GM21619 (cell line): ENCODE data around the gene CPED1.
"Not testable (repeated sequence)": the region's sequence is repeated elsewhere in the genome, so short reads cannot be mapped to it uniquely, and the experiment has no call there.

Experiments used
- ATAC-seq: cut with Tn5 transposase; IDR thresholded peaks from one replicate; pipeline ENCODE4 v1.9.1; 2021; ENCODE audit not compliant: unreplicated experiment

The CPED1 gene

GRCh38 chr7:121303422-121304101 lies 315.1 kb downstream of the CPED1 start:
- ATAC-seq = no peak

- no peak for ATAC-seq
Observed at GRCh38 chr7:121304102-121304658, 315.7 kb downstream of the CPED1 start.

- ATAC-seq = no peak
Observed at GRCh38 chr7:121305109-121305508, 316.6 kb downstream of the CPED1 start.

- ATAC-seq = no peak
Observed at GRCh38 chr7:121306565-121306964, 318.1 kb downstream of the CPED1 start.

- ATAC-seq = no peak
Observed at GRCh38 chr7:121307021-121307574, 318.6 kb downstream of the CPED1 start.

- no peak for ATAC-seq
Observed at GRCh38 chr7:121313220-121313792, 324.8 kb downstream of the CPED1 start.

GRCh38 chr7:121313793-121314676 lies 325.5 kb downstream of the CPED1 start:
- ATAC-seq = peak; percentile 91

GRCh38 chr7:121315170-121315569 lies 326.7 kb downstream of the CPED1 start:
- ATAC-seq = not testable (repeated sequence)

GRCh38 chr7:121322460-121322859 lies 333.9 kb downstream of the CPED1 start:
- ATAC-seq = no peak

- ATAC-seq = no peak
Observed at GRCh38 chr7:121323515-121324302, 335.2 kb downstream of the CPED1 start.

- no peak for ATAC-seq
Observed at GRCh38 chr7:121327671-121328070, 339.2 kb downstream of the CPED1 start.

- ATAC-seq = no peak
Observed at GRCh38 chr7:121328508-121329190, 340.1 kb downstream of the CPED1 start, which contains the start of gene WNT16. WNT16 (plus strand) TSS chr7:121329000; CDS start chr7:121329293, 293 bp downstream.

- ATAC-seq = peak; percentile 74
Observed at GRCh38 chr7:121329191-121330052, 340.9 kb downstream of the CPED1 start.

- ATAC-seq = peak; percentile 24
Observed at GRCh38 chr7:121330053-121330833, 341.7 kb downstream of the CPED1 start.

GRCh38 chr7:121331048-121331447 lies 342.5 kb downstream of the CPED1 start:
- no peak for ATAC-seq

- ATAC-seq = no peak
Observed at GRCh38 chr7:121331574-121331973, 343.1 kb downstream of the CPED1 start.

- ATAC-seq = no peak
Observed at GRCh38 chr7:121334376-121334775, 345.9 kb downstream of the CPED1 start.
